SU-DHL-6 (cell line): ENCODE data around the gene ANKRD17.
"Not testable (repeated sequence)": the region's sequence is repeated elsewhere in the genome, so short reads cannot be mapped to it uniquely, and the experiment has no call there.

Experiments used
- H2AFZ ChIP-seq: fragments of 200-600 bp; sonication (generic); 2 replicates; pipeline ENCODE4 v1.6.1; 2014; ENCODE audit warnings: low read depth, mild to moderate bottlenecking, moderate library complexity, mixed read lengths, antibody characterized with exemption, low read length; ENCODE audit not compliant: severe bottlenecking
- H3F3A ChIP-seq: fragments of 200-600 bp; shearing (Covaris generic); 2 replicates; pipeline ENCODE4 v1.6.0; 2016; ENCODE audit warnings: antibody characterized with exemption, mild to moderate bottlenecking; ENCODE audit not compliant: insufficient read depth
- H3K27ac ChIP-seq: fragments of 200-600 bp; sonication (generic); 2 replicates; pipeline ENCODE4 v1.5.1; 2016; ENCODE audit warnings: low read depth, mild to moderate bottlenecking, low read length, moderate library complexity, mixed read lengths
- H3K27me3 ChIP-seq: fragments of 200-600 bp; sonication (generic), shearing (Covaris generic); 2 replicates; pipeline ENCODE4 v1.6.0; 2014; ENCODE audit warnings: mild to moderate bottlenecking, low read length
- H3K36me3 ChIP-seq: fragments of 200-600 bp; sonication (generic); 2 replicates; pipeline ENCODE4 v1.6.1; 2014; ENCODE audit warnings: mild to moderate bottlenecking, low read length, mixed read lengths
- H3K4me2 ChIP-seq: fragments of 300-600, 200-600 bp; shearing (Covaris generic), sonication (generic); 2 replicates; pipeline ENCODE4 v1.6.0; 2014; ENCODE audit warnings: low read length, low read depth, mild to moderate bottlenecking; ENCODE audit not compliant: poor library complexity, severe bottlenecking
- H3K4me3 ChIP-seq: fragments of 200-600 bp; sonication (generic); 2 replicates; pipeline ENCODE4 v1.5.1; 2014; ENCODE audit warnings: antibody characterized with exemption, low read length, mild to moderate bottlenecking, mixed read lengths; ENCODE audit not compliant: insufficient read depth, poor library complexity, severe bottlenecking
- H3K79me2 ChIP-seq: fragments of 200-600 bp; sonication (generic); 2 replicates; pipeline ENCODE4 v1.6.1; 2014; ENCODE audit warnings: mild to moderate bottlenecking, low read length, moderate library complexity; ENCODE audit not compliant: insufficient read depth
- H3K9ac ChIP-seq: fragments of 200-600 bp; sonication (generic); 2 replicates; pipeline ENCODE4 v1.7.0; 2014; ENCODE audit warnings: mild to moderate bottlenecking, low read length
- H3K9me2 ChIP-seq: fragments of 200-600 bp; sonication (generic); replicated peaks from 2 replicates; pipeline ENCODE4 v1.6.1; 2014; ENCODE audit warnings: low read length; ENCODE audit not compliant: insufficient read depth
- H3K9me3 ChIP-seq: fragments of 200-600 bp; sonication (generic); 2 replicates; pipeline ENCODE4 v1.6.1; 2014; ENCODE audit warnings: low read length, mixed read lengths; ENCODE audit not compliant: insufficient read depth
- H4K20me1 ChIP-seq: fragments of 200-600 bp; sonication (generic); 2 replicates; pipeline ENCODE4 v1.6.1; 2014; ENCODE audit warnings: low read depth, mild to moderate bottlenecking, antibody characterized with exemption, low read length, moderate library complexity, mixed read lengths
- CTCF ChIP-seq: fragments of 200-600 bp; sonication (generic); IDR thresholded peaks from one replicate; pipeline ENCODE4 v1.5.1; 2017; ENCODE audit warnings: antibody characterized with exemption, mild to moderate bottlenecking, low read length, moderate library complexity; ENCODE audit not compliant: insufficient read depth, poor library complexity, severe bottlenecking
- EZH2phosphoT487 ChIP-seq: fragments of 200-600 bp; sonication (generic), shearing (Covaris generic); conservative IDR thresholded peaks from 2 replicates; pipeline ENCODE4 v1.6.1; 2018; ENCODE audit warnings: mild to moderate bottlenecking, antibody characterized with exemption, low read length, moderate library complexity, mixed read lengths

ANKRD17 gene

GRCh38 chr4:73208376-73208775 lies 50.2 kb downstream of the ANKRD17 start:
- H3K27me3 ChIP-seq, result no peaks in the 10 kb centered on the region
- H2AFZ ChIP-seq, result no peak overlapping the region
- no peaks in the 10 kb centered on the region for H3F3A ChIP-seq
- no peak overlapping the region for H3K9ac ChIP-seq
- H3K4me3 ChIP-seq, result no peak overlapping the region
- H3K9me3 ChIP-seq, result no peaks in the 10 kb centered on the region
- TF ChIP-seq CTCF, result no peak
- TF ChIP-seq EZH2phosphoT487, result no peak
- no peak overlapping the region for H3K27ac ChIP-seq
- no peak overlapping the region for H3K4me2 ChIP-seq
- H4K20me1 ChIP-seq, result no peaks in the 10 kb centered on the region
- no peaks in the 10 kb centered on the region for H3K36me3 ChIP-seq
- peaks cover 90% of the 10 kb centered on the region for H3K79me2 ChIP-seq
- H3K9me2 ChIP-seq, result no peaks in the 10 kb centered on the region

GRCh38 chr4:73206236-73206635 lies 52.4 kb downstream of the ANKRD17 start:
- Histone ChIP-seq H3K27me3 (no peaks in the 10 kb centered on the region), H3K9me3 (no peaks in the 10 kb centered on the region), H2AFZ (no peak overlapping the region), H3K79me2 (peaks cover 95% of the 10 kb centered on the region), H3K9me2 (no peaks in the 10 kb centered on the region), H3K4me2 (no peak overlapping the region), H3K27ac (no peak overlapping the region), H3F3A (no peaks in the 10 kb centered on the region), H4K20me1 (0 out of 2 replicates have a peak, but pooled peaks cover 2% of the 10 kb centered on the region), H3K9ac (no peak overlapping the region), H3K4me3 (no peak overlapping the region), H3K36me3 (no peaks in the 10 kb centered on the region)
- TF ChIP-seq EZH2phosphoT487 (no peak), CTCF (no peak)

- Histone ChIP-seq H3K4me2 (no peak overlapping the region), H3K79me2 (peaks cover 90% of the 10 kb centered on the region), H3K27me3 (no peaks in the 10 kb centered on the region), H3K9ac (no peak overlapping the region), H2AFZ (no peak overlapping the region), H3K4me3 (no peak overlapping the region), H4K20me1 (0 out of 2 replicates have a peak, but pooled peaks cover 2% of the 10 kb centered on the region), H3K9me2 (no peaks in the 10 kb centered on the region), H3F3A (no peaks in the 10 kb centered on the region), H3K36me3 (no peaks in the 10 kb centered on the region), H3K9me3 (no peaks in the 10 kb centered on the region), H3K27ac (no peak overlapping the region)
- TF ChIP-seq CTCF (no peak), EZH2phosphoT487 (no peak)
These were observed 53.1 kb downstream of the ANKRD17 start for GRCh38 chr4:73205482-73205881.

GRCh38 chr4:73203976-73204375 lies 54.6 kb downstream of the ANKRD17 start:
- not testable (repeated sequence) for H3K9me3 ChIP-seq, H3K27me3 ChIP-seq, H3K4me3 ChIP-seq, H3K9me2 ChIP-seq, H3K4me2 ChIP-seq, H3K27ac ChIP-seq, H2AFZ ChIP-seq, H3K9ac ChIP-seq, H4K20me1 ChIP-seq, H3F3A ChIP-seq, H3K36me3 ChIP-seq
- H3K79me2 ChIP-seq, result peaks cover 89% of the 10 kb centered on the region
